SK-N-MC (cell line): ENCODE data around the gene HGS.

ENCODE experiments used
- EZH2 ChIP-seq: fragments of 200-600 bp; sonication (generic); IDR thresholded peaks from one replicate; pipeline ENCODE4 v1.6.1; 2017; ENCODE audit warnings: antibody characterized with exemption
- POLR2AphosphoS5 ChIP-seq: IDR thresholded peaks from 2 replicates; pipeline ENCODE4 v1.6.1; 2012; ENCODE audit warnings: mild to moderate bottlenecking, low read depth, low read length, borderline replicate concordance

DNA sequence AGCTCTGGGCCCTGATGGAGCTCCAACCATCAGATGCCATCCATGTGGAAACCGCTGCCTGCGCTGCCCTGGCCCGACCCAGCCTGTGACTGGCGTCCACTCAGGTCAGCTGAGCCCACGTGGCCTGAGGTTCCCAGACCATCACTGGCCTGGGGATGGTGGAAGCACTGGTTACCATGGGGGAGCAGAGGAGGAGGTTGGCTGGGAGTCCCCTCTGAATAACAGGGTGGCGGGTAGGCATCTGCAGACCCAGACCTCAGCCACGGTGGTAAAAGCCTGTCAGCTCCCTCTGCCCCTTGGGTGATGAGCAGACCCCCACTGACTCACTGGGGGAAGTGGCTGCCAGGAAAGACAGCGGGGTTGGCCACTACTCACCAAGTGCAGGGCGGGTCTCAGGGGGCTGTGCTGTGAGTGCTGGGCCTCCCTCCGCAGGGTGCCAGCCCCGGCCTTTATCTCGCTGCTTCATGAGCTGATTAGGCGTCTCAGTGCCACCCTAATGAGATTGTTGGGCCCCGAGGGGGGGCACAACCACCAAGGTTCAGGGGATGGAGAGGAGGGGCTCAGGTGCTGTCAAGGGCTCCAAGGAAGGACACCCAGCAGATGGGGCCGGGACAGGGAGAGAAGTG, 27.6 kb upstream of the HGS start, which contains the start of gene PDE6G:
- TF ChIP-seq EZH2: no peak
- no peak for TF ChIP-seq POLR2AphosphoS5
